HG02870 (cell line): ENCODE measurements around the gene BMP4.

ENCODE experiments used
- ATAC-seq: cut with Tn5 transposase; IDR thresholded peaks from one replicate; pipeline ENCODE4 v1.9.1; 2021; ENCODE audit warnings: mild to moderate bottlenecking, moderate library complexity; ENCODE audit not compliant: unreplicated experiment

The BMP4 gene

DNA sequence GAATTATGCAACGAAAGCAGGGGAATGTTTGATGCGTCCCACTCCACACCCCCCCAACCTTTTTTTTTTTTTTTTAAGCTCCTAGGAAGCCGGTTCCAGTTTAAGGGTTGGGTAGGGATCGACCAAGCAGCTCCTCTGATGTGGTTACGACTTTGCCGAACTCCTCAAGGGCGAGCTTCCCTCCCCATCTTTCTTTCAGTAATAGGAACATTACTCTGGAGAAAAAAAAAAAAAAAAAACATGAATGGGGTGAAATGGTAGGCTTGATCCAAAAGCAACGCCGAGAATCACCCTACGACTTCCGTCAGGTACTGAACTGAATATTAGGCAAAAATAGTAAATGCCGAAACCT lies 9.6 kb downstream of the BMP4 start:
- ATAC-seq = no peak

DNA sequence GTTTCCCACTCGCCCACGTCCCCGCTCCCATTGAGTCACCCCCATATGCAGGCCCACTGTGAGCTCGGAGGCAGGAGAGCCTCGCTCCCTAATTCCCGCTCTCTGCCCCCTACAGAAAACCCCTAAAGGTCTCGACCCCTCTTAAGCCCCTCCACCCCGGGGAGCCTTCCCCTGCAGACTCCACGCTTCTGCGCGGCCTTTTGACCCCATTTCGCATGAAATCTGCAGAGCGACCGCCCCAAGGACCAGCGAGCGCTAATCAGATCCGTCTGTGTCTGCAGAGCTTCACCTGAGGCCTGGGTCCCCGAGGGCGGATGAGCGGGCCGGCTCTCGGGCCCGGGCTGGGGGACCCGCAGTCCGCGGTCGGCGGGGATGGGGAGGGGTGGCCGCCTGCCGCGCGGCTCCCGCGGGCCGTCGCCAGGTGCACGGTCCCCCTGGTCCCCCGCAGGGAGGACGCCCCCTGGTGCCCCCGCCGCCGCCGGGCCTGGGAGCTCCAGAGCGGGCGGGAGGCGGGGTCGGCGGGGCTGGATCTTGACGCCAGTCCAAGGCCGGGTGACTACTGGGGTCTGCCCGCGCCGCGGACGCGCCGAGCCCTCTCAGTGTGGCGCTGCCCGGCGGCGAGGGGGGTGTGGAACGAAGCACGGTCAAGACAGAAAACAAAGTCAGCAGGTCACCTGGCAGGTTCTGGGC lies 10.1 kb downstream of the BMP4 start:
- no peak for ATAC-seq

DNA sequence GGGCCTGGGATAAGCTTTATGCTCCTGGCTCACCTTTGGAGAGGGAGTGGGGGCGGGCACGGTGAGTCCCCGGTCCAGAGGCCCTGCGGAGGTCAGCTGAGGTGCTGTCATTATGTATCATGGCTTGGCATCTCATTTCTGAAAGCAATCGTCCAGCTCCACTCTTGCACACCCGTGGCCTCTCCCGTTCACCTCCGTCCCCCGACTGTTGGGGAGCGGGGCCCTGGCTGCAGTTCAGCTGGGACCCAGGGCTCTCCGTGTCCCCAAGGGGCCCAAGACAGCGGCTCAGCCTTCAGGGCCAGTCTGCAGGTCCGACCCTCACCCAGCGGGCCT lies 10.6 kb downstream of the BMP4 start:
- no peak for ATAC-seq

DNA sequence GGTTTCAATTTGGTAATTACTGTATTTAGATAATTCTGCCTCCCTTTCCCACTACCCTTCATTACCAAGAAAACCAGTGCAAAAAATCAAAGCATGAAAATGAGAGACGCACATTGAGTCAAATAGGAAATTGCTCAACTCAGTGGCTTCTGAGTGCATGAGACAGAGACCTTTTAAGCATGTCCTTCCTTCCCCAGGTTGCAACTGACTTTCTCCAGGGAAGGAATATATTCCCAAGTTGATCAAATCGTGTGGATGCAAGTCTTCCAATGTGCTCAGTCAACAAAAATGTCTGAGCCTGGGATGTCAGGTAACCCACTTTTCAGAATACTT lies 12.9 kb downstream of the BMP4 start:
- no peak for ATAC-seq

DNA sequence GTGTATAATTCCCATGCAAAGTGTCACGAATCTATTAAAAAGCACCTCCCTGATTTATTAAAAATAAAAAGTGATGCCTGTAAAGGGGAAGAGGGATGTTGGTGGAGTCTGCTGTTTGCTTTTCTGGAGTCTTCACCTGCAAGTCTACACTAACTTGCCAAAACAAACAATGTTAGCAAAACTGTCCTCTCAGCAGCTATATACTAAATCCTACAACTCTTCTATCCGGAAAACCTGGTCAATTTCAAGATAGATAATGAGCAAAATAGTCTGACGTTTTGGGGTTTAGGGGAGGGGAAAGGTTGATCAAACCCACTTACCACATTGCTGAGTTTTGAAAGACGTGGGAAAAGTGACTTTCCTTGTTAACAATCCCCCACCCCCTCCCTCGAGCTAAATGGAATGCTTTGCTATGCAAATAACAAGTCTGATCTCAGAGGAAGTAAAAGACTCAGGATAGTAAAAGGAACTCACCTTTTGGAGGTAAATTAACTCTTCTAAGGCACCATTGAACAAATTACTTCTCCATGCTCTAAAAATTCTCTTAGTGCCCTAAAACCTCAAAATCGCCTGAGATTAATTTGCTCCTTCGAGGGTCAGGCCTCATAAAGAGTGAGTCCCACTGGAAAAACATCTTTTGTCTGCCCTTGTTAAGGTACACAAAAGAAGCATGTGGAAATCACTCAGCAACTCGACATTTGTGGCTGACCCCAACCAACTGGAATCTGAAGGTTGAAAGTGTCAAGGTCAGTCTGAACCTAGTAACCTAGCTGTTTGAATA lies 13.5 kb downstream of the BMP4 start:
- no peak for ATAC-seq

DNA sequence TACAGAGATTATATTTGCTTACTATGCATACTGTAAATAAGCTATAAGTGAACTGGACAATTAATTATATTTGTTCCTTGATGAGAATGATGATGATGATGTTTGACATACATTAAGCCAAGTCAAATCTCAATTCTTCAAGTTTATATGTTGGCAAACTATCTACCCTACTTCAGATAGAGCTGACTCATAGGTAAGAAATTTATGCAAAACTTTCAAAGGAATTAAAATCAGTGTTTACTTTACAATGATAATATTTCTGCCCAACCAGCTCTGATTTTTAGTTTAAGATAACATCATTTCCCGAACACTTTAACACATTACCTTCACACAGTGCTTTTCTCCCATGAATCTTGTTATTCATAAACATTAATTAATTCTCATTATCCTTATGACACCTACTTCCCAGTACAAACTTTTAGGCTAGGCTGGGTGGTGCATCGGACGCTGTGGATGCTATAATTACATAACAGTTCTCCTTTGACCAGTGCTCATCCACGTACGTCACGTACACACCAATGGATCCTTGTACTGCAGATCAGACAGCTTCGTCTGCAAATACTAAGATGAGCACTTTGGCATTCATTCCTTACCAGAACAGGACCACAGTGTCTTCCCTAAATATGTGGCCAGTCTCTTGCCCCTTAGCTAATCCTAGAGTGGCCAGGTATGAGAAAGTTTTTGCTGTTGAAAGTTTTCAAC lies 18.3 kb downstream of the BMP4 start:
- no peak for ATAC-seq

DNA sequence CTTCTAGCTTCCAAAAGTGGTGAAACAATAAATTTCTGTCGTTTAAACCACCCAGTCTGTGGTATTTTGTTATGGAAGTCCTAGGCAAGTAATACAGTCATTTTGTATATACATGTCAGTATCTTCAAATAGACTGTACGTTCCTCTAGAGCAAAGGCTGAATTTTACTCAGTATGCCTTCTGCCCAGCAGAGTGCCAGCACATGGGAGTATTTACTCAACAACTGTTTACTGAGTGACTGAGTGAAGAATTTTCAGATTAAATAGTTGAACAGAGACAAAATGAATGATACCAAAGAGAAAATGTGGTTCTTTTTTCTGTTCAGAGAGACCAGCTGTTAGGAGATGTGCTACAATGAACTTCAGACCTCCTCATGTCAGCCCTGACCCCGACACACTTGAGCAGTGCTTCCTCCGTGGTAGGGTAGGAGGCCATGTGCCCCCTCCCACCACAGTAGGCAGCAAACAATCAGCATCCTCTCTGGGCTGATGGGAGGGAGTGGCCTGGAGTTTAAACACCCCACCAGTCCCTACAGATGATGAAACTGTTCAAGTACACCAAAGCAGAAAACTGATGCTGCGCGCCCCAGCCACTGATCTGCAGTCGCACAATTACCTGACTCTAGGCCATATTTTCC lies 21.7 kb downstream of the BMP4 start:
- no peak for ATAC-seq

DNA sequence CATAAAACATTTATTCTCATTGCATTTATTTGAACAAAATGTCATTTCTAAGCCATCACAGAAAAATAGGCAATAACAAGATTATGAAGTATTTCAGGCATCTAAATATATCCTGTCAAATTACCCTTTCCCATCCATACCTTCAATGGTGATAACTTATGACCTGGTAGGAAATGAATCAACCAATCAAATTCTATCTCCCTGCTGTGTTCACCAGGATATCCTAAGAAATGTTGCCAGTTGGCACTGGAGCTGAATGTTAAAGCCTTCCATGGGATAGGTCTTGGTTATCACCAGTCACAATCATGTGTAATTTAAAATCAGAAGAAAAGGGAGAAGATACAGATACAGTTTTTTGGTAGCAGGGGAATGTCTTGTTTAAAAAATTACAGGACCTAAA lies 23.7 kb downstream of the BMP4 start:
- no peak for ATAC-seq

DNA sequence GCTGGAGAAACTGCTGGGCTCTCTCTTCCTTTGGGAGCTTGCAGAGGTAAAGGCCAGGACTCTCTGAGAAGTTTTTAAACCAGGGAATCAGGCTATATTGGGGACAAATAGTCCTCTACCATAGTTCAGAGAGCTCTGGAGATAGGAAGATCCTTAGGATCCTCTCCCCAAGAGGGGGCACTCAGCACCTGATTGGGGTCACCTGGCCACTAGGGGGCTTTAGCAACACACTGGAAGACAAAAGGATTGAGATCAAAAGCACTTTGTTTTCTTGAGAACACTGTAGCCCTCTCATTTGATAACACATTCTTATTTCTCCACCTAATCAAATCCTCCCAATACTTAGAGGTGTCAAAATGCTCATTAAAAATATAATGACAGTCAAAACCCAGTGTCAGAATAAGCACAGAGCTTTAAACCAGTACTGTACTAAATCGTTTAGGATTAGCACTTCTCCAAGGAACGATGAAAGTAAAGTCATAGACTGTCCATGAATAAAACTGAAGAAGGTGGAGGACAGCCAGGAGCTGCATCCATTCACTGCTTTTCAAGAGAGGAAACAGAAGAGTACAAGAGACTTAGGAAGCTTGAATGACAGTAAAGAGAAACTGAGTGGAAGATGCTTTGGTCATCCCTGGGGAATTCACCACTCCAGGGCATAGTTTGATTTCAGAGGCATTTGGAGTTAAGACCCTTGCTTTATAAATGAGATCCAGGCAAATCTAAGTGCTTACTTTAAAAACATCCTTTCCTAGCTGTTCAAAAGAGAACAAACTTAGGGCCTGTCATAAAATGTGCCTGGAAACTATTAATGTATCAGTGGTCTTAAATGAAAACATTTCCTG lies 26.5 kb downstream of the BMP4 start:
- no peak for ATAC-seq

DNA sequence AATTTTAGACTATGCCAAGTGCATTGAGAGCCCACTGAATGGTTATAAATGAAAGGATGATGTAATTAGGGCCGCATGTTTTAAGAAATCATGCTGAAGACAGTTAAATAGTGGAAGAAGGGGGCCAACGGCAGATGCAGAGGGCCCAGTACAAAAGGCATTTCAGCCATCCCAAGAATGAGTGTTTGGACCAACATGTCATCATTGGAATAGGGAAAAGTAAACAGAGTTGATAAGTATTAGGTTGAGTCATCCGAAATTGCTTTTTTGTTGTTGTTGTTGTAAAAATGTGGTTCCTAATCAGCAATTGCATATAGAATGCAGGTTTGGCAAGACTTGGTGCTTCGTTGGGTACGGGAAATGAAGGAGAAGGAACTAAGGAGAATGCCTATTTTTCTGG lies 29.5 kb downstream of the BMP4 start:
- no peak for ATAC-seq

DNA sequence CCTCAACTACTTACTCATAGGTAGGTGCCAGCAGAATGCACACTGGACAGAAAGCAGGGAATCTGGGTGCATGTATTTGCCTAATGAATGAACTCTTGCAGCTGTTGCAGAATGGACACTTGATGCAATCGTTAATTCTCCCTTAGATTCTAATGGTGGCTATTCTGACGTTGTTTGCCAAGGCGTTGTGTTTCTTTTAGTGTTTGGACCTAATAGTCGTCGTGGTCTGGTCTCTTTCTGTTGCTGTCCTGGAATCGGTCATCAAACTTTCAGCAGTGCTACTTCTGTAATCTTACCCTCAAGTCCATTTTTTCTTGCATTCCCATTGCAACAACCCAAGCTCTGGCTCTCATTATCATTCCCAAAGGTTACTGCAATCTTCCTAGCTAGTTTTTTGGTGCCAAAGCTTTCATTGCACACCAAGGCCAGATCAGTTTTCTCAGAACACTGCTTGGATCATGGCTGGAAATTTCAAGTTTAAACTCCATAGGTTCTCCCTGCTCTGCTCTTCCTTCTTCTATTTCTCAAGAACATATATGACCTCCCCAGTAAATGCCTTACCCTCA lies 31.3 kb downstream of the BMP4 start:
- ATAC-seq = no peak

DNA sequence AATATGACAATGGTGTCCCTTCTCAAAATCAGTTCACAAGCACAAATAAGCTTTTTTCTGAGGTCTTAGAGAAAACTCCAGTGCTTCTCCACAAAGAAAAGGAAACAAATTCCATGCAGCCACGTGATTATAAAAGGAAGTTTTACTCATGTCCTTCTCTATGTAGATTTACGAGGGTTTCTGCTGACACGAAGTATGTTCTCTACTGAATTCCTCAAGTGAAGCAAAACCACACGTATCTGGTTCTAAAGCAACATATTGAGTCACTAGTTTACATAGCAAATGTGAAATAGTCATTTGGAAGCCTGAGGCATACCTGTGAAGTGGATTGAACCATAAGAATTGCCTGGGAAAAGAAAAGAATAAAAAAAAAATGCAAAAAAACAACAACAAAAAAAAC lies 31.9 kb downstream of the BMP4 start:
- ATAC-seq = no peak

DNA sequence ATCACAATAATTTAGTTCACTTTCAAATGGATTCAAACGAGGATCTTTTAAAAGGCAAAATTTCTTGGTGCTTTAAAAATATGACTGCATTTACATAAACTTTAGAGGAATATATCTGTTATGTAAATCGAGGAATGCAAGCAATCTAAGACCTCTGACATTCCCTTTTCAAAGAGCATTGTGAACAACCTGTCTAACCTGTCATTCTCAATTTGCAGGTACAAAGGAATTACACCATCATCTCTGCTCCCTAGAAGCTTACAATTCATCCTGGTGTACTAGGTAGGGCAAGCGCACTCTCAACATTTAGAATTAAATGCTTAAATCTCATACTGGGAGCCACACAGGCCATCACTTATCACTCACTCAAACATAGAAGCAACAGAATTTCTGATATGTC lies 35.6 kb downstream of the BMP4 start:
- no peak for ATAC-seq

DNA sequence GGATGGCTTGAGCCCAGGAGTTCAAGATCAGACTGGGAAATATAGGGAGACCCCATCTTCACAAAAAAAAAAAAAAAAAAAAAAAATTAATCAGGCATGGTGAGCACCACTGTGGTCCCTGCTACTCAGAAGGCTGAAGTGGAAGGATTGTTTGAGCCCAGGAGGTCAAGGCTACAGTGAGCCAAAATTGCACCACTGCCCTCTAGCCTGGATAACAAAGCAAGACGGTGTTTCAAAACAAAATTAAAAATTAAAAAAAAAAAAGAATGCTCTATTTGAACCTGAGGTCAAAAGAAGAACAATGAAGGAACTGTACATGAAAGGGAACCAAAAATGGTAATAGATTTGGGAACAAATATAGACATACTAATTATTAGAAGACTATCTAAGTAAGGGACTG lies 40.4 kb downstream of the BMP4 start:
- no peak for ATAC-seq

DNA sequence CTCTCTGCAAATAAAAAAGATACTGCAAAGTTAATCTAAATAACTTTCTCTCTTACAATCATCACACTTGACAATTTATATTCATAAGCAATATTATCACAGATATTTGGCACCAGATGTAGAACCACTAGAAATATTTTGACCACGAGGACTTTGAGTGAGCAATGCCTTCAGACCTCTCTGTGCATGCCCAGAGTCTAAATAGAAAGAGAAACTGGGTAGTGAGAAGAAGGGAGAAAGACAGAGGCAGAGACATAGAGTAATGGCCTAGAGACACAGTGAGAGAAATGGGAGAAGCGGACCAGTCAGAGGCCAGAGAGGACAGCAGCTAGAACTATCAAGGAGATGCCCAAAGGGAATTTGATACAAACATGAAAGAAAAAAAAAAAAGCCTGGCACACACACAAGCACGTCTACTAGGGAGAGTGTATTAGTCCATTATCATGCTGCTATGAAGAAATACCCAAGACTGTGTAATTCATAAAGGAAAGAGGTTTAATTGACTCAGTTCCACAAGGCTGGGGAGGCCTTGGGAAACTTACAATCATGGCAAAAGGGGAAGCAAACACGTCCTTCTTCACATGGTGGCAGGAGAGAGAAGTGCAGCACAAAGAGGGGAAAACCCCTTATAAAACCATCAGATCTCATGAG lies 41.1 kb downstream of the BMP4 start:
- no peak for ATAC-seq

DNA sequence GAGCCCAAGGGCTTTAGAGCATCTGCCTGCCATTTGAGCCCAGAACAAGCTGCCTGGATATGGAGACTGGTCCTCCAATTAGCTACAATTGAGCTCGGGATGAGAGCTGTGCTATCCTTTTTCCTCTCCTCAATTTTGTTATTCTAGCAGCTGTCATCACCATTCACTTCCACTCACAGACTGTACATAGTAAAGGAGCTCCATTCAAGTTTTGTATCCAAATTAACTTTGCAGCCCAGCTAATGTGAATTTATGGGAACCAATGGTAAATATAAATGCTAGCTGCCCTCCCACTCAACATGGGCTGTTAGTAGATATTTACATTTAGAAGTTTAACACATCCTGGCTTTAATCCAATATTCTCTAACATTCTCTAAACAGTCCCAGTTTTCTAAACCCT lies 44.6 kb downstream of the BMP4 start:
- ATAC-seq = no peak

DNA sequence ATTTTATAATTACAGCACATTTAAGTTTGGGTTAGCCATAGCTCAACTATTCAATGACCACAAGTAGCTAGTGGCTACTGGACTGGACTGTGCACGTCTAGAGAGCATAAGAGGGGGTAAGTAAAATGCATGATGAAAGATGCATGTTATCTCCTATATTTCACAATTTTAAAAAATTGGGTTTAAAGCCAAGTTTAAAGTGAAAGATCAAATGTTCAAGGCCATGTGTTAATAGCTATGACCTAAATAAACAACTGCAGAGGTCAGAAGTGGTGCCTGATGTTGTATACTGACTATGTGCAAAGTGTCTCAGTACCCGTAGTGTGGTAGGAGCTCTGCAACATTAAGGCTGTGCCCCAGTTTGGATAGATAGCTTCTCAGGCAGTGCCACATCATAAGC lies 48.2 kb downstream of the BMP4 start:
- ATAC-seq = no peak

DNA sequence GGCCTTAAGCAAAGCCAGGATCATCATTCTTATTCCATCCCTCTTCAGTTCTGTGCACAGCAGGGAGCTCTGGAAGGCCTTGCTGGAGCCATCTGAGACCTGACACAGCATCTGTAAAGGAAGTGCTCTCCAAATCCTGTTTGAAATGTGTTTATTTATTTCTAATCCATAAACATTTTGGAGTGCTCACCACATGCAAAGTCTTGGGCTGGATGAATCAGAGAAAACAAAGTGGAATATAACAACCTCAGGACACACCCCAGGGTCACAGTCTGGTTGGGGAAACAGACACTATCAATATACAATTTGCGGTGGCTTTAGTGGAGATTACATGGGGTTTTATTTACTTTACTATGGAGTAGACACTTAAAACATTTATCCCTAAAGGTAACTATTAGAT lies 54.3 kb downstream of the BMP4 start:
- no peak for ATAC-seq

DNA sequence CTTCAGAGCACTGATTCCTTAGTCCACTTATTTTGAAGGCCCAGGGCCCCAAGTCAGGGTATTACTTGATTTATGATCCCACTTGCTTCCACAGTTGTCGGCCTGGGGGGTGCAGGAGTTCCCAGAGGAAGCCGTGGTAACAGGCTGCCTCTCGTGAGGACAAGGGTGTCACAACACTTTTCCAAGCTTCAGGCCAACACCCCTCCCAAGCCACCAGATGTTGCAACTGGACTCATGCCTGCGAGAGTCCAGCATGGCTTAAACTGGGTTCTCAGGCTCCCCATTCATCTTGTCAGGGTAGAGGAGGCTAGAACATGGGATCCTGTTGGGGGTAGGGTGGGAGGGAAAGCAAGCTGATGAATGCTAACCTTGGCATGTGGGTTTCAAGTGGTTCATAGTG lies 56.1 kb downstream of the BMP4 start:
- no peak for ATAC-seq
